ENCODE measurements around the gene PCDHGC3. TPM values are rescaled to one million over a fixed set of nuclear protein-coding genes. Genes with fewer than 3 reads are reported as not detected.

The PCDHGC3 gene
- total and polyA plus RNA-seq, 2 experiments from 2014 or later = 12.9 to 13.8 TPM

DNA sequence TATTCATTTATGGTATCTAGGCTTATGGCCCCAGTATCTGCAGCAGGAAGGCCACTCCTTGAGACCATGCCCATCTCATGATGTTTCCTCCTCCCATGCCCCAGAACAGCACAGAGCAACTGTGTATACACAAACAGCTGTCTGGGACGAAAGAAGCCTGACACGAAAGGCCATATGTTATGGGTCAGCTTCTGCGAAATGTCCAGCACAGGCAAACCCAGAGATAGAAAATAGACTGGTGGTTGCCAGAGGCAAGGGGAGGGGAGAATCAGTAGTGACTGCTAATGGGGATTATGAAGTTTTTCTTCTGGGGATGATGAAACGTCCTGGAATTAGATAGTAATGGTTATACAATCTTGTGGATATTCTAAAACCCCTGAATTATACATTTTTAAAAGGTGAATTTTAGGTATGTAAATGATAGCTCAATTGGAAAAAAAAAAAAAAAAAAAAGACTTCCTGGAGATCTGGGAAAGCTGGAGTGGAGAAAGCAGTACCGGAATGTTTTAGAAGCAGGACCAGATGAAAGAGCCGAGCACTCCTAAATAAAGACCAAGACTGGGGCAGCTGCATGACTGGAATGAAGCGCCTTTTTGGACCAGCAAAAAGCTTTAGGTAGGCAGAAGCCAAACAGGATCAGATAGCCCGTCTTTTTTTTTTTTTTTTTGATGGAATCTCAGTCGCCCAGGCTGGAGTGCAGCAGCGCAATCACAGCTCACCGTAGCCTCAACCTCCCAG is 42.3 kb downstream of the PCDHGC3 start (continued):
- no peak for TF ChIP-seq REST (IDR thresholded peaks at IDR 0.05; ENCODE audit: unreplicated experiment)

DNA sequence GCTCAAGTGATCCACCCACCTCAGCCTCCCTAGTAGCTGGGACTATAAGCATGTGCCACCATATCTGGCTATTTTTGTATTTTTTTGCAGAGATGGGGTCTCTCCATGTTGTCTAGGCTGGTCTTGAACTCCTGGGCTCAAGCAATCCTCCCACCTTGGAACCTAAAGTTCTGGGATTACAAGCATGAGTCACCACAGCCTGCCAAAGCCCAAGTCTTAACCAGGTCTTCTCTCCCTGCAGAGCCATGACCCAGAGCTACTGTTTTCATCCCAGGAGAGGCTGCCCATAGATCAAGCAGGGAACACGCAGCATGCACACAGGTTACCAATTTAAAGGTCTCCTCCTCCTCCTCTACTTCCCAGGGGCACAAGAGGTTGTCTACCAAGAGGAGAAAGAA is 42.9 kb downstream of the PCDHGC3 start:
- H3K4me3 Mint-ChIP-seq = no peak overlapping the region
- H3K4me3 ChIP-seq = no peak overlapping the region
- peaks cover 10% of the 10 kb centered on the region for H3K27me3 Mint-ChIP-seq (ENCODE audit: insufficient read depth, low read depth, poor library complexity)
- no peaks in the 10 kb centered on the region for H3F3A ChIP-seq (replicated peaks; ENCODE audit: low read depth)
- H3K79me2 ChIP-seq (replicated peaks; ENCODE audit: insufficient read depth) = 0 out of 2 replicates have a peak, but pooled peaks cover 6% of the 10 kb centered on the region
- H3K27me3 ChIP-seq (ENCODE audit: insufficient read depth) = no peaks in the 10 kb centered on the region
- no peak overlapping the region for H3K4me2 ChIP-seq
- peaks cover 25% of the 10 kb centered on the region for H3K4me1 Mint-ChIP-seq
- ATAC-seq (no peak), DNase-seq (ENCODE audit: low spot score) (no peak)
- TF ChIP-seq EZH2 (IDR thresholded peaks at IDR 0.05; ENCODE audit: low read depth, unreplicated experiment) (no peak), ETS1 (IDR thresholded peaks at IDR 0.05) (no peak), ZNF331 (CRISPR knock-in tag; IDR thresholded peaks at IDR 0.05; ENCODE audit: low read depth) (no peak), POLR2AphosphoS5 (IDR thresholded peaks at IDR 0.05; ENCODE audit: low read depth) (no peak), EZH2phosphoT487 (IDR thresholded peaks at IDR 0.05; ENCODE audit: unreplicated experiment) (no peak), JUNB (IDR thresholded peaks at IDR 0.05; ENCODE audit: unreplicated experiment) (no peak), CTCF (conservative IDR thresholded peaks at IDR 0.05; ENCODE audit: low read depth in 2 of 2) (no peak), CREB1 (CRISPR knock-in tag; IDR thresholded peaks at IDR 0.05; ENCODE audit: low read depth) (no peak)
- H3K36me3 ChIP-seq (ENCODE audit: insufficient read depth) = peaks cover 27% of the 10 kb centered on the region
- H3K27ac ChIP-seq (ENCODE audit: low read depth) = no peak overlapping the region
- peaks cover 59% of the 10 kb centered on the region for H3K36me3 Mint-ChIP-seq (ENCODE audit: low read depth)
- no peak overlapping the region for H3K27ac Mint-ChIP-seq
- no peaks in the 10 kb centered on the region; the same call in 2 of the 3 replicates for H3K9me3 Mint-ChIP-seq
- H3K9me2 ChIP-seq (ENCODE audit: insufficient read depth) = no peaks in the 10 kb centered on the region
- no peak overlapping the region for H2AFZ ChIP-seq
- peaks cover 4% of the 10 kb centered on the region for H4K20me1 ChIP-seq (replicated peaks; ENCODE audit: insufficient read depth)
- H3K4me1 ChIP-seq (ENCODE audit: insufficient read depth) = peaks cover 9% of the 10 kb centered on the region
